Vagina (tissue), 2 donors: ENCODE results near the gene CRIP2.

Experiments used
- POLR2A ChIP-seq, 2 donors: fragments of 450-650 bp; IDR thresholded peaks; one replicate each; pipeline ENCODE4 v1.6.1; 2017; ENCODE audit warnings: antibody characterized with exemption in 2 of 2, mild to moderate bottlenecking in 2 of 2, moderate library complexity in 2 of 2
- POLR2AphosphoS5 ChIP-seq, 2 donors: sonication (generic); formaldehyde crosslinking; IDR thresholded peaks; one replicate each; pipeline ENCODE4 v1.9.0; 2017; ENCODE audit warnings: antibody characterized with exemption in 2 of 2, mild to moderate bottlenecking in 2 of 2, low read depth in 1 of 2; ENCODE audit not compliant: insufficient read depth in 1 of 2
- TF ChIP-seq, protein P1 (sequence below), 3 experiments: fragments of 450-650 bp in 2 of 3; fragments of 200-600 bp in 1 of 3; sonication (generic) in 1 of 3; IDR thresholded peaks; one replicate each; pipeline ENCODE4 v1.5.1; 2017 to 2019; ENCODE audit warnings: antibody characterized with exemption in 3 of 3, mild to moderate bottlenecking in 2 of 3, moderate library complexity in 2 of 3

DNA sequence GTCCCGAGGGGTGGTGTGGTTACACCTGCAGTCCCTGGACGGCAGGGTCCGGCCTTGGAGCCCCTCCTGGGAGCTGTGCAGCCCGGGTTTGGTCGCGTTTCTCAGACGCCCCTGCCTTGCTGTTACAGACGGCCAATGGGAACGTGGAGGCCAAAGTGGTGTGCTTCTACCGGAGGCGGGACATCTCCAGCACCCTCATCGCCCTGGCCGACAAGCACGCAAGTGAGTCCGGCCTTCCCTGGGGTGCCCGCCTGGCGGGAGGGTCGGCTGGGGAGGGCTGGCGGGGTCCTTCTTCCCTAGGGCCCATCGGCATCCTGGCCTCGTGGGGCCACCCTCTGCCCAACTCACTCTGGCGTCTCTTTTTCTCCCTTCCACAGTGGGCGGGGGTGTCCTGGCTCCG is 29.3 kb upstream of the CRIP2 start:
- TF ChIP-seq, protein P1, sequence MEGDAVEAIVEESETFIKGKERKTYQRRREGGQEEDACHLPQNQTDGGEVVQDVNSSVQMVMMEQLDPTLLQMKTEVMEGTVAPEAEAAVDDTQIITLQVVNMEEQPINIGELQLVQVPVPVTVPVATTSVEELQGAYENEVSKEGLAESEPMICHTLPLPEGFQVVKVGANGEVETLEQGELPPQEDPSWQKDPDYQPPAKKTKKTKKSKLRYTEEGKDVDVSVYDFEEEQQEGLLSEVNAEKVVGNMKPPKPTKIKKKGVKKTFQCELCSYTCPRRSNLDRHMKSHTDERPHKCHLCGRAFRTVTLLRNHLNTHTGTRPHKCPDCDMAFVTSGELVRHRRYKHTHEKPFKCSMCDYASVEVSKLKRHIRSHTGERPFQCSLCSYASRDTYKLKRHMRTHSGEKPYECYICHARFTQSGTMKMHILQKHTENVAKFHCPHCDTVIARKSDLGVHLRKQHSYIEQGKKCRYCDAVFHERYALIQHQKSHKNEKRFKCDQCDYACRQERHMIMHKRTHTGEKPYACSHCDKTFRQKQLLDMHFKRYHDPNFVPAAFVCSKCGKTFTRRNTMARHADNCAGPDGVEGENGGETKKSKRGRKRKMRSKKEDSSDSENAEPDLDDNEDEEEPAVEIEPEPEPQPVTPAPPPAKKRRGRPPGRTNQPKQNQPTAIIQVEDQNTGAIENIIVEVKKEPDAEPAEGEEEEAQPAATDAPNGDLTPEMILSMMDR (IDR thresholded peaks at IDR 0.05) = no peak
- TF ChIP-seq POLR2A (IDR thresholded peaks at IDR 0.05) = no peak
- no peak for TF ChIP-seq POLR2AphosphoS5 (IDR thresholded peaks at IDR 0.05; ENCODE audit: insufficient read depth in 1 of 2, low read depth in 1 of 2)
